LNCaP clone FGC (cell line): ENCODE measurements around the gene COBLL1.

Experiments used
- DNase-seq: peaks from one replicate; pipeline ENCODE4 v3.0.0-alpha.2; 2011; ENCODE audit warnings: low read depth
- H3K4me3 ChIP-seq: 2 replicates; pipeline ENCODE4 v1.5.1; 2011; ENCODE audit warnings: mild to moderate bottlenecking, low read depth, low read length, control low read depth
- TF ChIP-seq, protein P1 (sequence below): IDR thresholded peaks from 2 replicates; pipeline ENCODE4 v1.5.1; 2012; ENCODE audit warnings: mild to moderate bottlenecking; ENCODE audit not compliant: control insufficient read depth, insufficient read depth; ENCODE audit errors: extremely low read depth

COBLL1 gene

DNA sequence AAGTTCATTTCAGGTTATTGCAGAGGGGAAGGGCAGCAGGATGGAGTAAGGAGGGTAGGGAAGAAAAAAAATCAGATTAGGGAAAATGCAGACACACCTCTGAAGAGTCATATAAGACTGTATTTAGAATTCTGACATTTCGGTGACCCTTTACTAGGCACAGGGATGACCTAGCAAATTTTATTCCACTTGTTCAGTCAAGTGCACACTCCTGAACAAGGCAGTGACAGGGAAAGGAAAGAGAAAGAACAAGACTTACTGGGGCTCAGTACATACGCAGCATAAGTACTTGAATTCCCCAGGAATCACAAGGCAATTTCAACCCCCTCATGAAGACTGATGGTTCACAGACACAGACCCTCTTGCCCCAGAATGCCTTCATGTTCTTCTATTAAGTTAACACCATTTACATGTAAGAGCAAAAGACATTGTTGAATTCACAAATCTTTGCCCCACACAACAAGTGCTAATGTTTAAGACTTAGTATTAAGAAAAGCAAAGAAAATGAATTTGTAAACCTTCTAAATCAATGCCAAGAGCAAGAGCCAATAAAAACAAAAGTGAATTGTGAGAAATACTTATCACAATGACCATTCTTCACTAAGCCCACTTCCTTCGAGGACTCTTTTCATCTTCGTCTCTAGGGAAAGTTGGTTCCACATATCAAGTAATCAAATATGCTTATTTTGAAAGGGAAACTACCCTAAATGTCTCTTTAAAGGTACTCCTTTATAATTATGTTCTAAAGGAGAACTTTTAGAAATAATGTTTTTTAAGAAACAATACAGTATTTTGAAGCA lies 47.0 kb downstream of the COBLL1 start:
- TF ChIP-seq, protein P1, sequence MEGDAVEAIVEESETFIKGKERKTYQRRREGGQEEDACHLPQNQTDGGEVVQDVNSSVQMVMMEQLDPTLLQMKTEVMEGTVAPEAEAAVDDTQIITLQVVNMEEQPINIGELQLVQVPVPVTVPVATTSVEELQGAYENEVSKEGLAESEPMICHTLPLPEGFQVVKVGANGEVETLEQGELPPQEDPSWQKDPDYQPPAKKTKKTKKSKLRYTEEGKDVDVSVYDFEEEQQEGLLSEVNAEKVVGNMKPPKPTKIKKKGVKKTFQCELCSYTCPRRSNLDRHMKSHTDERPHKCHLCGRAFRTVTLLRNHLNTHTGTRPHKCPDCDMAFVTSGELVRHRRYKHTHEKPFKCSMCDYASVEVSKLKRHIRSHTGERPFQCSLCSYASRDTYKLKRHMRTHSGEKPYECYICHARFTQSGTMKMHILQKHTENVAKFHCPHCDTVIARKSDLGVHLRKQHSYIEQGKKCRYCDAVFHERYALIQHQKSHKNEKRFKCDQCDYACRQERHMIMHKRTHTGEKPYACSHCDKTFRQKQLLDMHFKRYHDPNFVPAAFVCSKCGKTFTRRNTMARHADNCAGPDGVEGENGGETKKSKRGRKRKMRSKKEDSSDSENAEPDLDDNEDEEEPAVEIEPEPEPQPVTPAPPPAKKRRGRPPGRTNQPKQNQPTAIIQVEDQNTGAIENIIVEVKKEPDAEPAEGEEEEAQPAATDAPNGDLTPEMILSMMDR = no peak
- no peak overlapping the region for H3K4me3 ChIP-seq
- no peak for DNase-seq

DNA sequence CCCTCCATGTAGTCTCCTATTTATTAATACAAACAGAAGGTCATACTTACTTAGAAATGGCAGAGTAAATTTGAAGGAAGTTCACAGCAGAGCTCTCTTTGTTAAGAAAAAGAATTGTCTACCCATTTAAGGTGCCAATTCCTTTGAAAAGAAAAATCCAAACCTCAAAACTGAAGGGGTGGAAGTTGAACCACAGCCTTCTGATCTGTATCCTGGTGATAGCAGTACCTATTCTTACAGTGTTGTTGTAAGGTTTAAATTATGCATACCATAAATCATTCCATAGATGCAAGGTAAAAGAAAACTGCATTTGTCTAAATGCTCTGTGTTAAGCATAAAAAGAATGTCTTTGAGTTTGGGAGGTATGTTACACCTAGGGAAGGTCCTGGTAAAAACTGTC lies 47.6 kb downstream of the COBLL1 start:
- DNase-seq = no peak
- TF ChIP-seq, protein P1 = no peak
- H3K4me3 ChIP-seq = no peak overlapping the region

DNA sequence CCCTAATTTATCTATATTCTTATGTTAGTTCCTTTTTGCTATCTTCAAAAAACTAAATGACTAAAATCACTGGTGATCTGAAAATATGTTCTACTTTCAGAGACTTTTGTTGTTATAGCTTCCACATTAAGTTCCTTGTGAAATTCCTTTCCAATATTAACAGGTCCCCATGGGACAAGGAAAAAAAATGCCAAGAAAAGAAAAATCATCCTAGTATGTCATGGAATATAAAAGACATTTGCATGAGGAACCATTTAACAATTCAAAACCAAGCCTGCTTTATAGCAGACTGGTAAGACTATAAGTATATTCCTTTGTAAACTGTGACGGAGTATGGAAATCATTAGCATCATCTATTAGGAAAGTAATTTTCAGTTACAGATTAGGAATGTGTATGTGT lies 48.1 kb downstream of the COBLL1 start:
- DNase-seq = no peak
- no peak overlapping the region for H3K4me3 ChIP-seq
- TF ChIP-seq, protein P1 = no peak

DNA sequence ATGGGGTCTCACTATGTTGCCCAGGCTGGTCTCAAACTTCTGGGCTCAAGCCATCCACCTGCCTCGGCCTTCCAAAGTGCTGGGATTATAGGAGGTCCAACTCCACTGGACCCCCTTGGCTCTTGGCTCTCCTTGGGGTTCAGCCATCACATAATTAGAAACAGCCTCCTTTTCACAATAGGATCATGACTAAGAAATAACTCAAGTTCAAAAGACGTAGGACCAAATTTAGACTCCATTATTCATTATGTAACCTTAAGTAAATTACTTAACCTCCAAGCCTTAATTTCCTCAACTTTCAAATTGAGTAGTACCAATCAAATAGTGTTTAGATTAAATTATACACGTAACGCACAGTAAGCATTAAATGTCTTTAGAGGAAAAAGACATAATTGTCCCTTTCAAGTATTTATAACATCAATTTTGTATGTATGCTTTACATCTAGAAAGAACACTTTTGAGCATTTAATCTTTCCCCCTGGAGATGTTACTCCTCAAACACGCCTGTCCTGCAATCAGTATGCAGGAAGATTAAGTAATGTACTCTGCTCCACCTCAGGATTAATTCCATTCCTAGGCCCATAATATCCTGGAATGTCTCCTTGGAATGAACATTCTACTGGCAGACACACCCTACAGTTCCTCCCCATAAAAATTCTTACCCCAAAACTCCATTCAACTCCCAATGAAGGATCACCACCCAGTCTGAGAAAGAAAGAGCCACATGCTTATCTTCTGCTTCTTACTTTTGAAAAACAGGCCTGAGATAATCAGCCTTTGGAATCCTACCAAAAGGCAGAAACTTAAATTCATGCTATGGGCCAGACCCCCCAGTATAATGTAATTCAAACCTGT lies 49.1 kb downstream of the COBLL1 start:
- TF ChIP-seq, protein P1 = no peak
- no peak overlapping the region for H3K4me3 ChIP-seq
- DNase-seq = no peak

DNA sequence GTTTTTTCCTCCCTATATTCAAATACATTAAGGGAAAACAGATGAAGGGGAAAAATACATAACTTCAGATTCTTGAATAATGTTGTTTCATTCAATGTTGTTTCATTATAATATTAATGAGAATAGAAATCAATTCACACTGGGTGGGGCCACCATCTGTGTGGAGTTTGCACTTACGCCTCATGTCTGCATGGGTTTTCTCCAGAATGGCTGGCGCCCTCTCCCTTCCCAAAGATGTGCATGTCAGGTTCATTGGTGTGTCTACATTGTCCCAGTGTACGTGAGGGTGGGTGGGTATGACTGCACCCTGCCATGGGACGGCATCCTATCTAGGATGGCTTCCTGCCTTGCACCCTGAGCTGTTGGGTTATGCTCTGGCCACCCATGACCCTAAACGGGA lies 51.7 kb downstream of the COBLL1 start:
- TF ChIP-seq, protein P1 = no peak
- DNase-seq = no peak
- H3K4me3 ChIP-seq = no peak overlapping the region

DNA sequence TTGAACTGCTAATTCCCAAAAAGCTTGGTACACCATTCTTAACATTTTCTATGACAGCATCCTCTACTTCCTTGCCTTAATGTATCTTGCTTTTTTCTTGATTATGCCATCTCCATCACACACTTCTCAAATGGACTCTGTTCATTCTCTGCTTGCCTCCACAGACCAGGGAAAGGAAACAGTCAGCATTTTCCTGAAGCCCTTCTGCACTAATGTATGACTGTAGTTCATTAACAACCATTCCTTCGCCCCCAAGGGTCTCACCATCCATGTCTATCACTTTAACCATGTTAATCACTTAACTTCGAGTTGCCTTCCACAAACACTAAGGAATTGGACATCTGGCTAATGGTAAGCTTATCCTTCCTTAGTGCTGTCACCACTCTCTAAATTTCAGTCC lies 54.8 kb downstream of the COBLL1 start:
- TF ChIP-seq, protein P1 = no peak
- no peak overlapping the region for H3K4me3 ChIP-seq
- no peak for DNase-seq

DNA sequence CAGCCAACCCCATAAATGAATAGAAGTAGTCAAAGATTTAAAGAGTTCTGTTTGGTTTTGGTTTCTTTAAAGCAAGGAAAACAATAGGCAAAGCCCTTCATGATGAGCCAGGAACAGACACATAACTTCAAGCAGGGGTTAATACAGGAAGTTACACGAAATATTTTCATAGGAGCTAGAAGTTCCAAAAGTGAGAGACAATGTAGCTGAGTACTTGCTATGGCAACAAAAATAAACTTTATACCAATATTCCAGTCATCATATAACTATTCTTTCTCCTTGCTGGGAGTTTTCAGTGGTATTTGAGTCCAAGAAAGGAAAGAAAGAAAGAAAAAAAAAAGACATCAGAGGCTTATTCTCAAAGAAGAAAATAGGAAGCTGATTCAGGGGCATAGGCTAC lies 56.2 kb downstream of the COBLL1 start:
- TF ChIP-seq, protein P1 = no peak
- no peak for DNase-seq
- no peak overlapping the region for H3K4me3 ChIP-seq
